ENCODE data around the gene SLC16A3.

Gene SLC16A3

GRCh38 chr17:82243648-82244412, 15.0 kb downstream of the SLC16A3 start:
- Mint-ChIP-seq H3K27me3 (ENCODE audit: low read depth, poor library complexity) (no peaks in the 10 kb centered on the region), H3K4me1 (peaks cover 55% of the 10 kb centered on the region), H3K9me3 (no peaks in the 10 kb centered on the region), H3K4me3 (peak overlapping the region; percentile 57), H3K36me3 (ENCODE audit: low read depth) (peaks cover 54% of the 10 kb centered on the region), H3K27ac (peak overlapping the region; percentile 93)
- TF ChIP-seq CTCF (IDR thresholded peaks at IDR 0.05), result no peak
- no peak for DNase-seq

- H3K27ac Mint-ChIP-seq, result peak overlapping the region; percentile 93
- no peaks in the 10 kb centered on the region for H3K9me3 Mint-ChIP-seq
- TF ChIP-seq CTCF (IDR thresholded peaks at IDR 0.05), result peak; percentile 49
- H3K4me3 Mint-ChIP-seq, result peak overlapping the region; percentile 57
- peaks cover 53% of the 10 kb centered on the region for H3K4me1 Mint-ChIP-seq
- H3K36me3 Mint-ChIP-seq (ENCODE audit: low read depth), result peaks cover 56% of the 10 kb centered on the region
- no peak for DNase-seq
- no peaks in the 10 kb centered on the region for H3K27me3 Mint-ChIP-seq (ENCODE audit: low read depth, poor library complexity)
Measured at GRCh38 chr17:82244413-82245133, 15.7 kb downstream of the SLC16A3 start.

GRCh38 chr17:82245134-82246039, 16.5 kb downstream of the SLC16A3 start:
- no peak for DNase-seq
- Mint-ChIP-seq H3K4me3 (no peak overlapping the region), H3K27ac (peak overlapping the region; percentile 93), H3K36me3 (ENCODE audit: low read depth) (peaks cover 56% of the 10 kb centered on the region), H3K27me3 (ENCODE audit: low read depth, poor library complexity) (no peaks in the 10 kb centered on the region), H3K9me3 (no peaks in the 10 kb centered on the region), H3K4me1 (peaks cover 48% of the 10 kb centered on the region)
- TF ChIP-seq CTCF (IDR thresholded peaks at IDR 0.05), result no peak

GRCh38 chr17:82246040-82246364, 17.2 kb downstream of the SLC16A3 start:
- Mint-ChIP-seq H3K36me3 (ENCODE audit: low read depth) (peaks cover 61% of the 10 kb centered on the region), H3K27me3 (ENCODE audit: low read depth, poor library complexity) (no peaks in the 10 kb centered on the region), H3K9me3 (no peaks in the 10 kb centered on the region), H3K27ac (no peak overlapping the region), H3K4me3 (no peak overlapping the region), H3K4me1 (peaks cover 42% of the 10 kb centered on the region)
- DNase-seq, result no peak
- no peak for TF ChIP-seq CTCF (IDR thresholded peaks at IDR 0.05)

GRCh38 chr17:82246365-82247181, 17.7 kb downstream of the SLC16A3 start:
- peak overlapping the region; percentile 85 for H3K27ac Mint-ChIP-seq

More at GRCh38 chr17:82246365-82247181, 17.7 kb downstream of the SLC16A3 start:
- Mint-ChIP-seq H3K36me3 (ENCODE audit: low read depth) (peaks cover 67% of the 10 kb centered on the region), H3K27me3 (ENCODE audit: low read depth, poor library complexity) (no peaks in the 10 kb centered on the region), H3K9me3 (no peaks in the 10 kb centered on the region), H3K4me1 (peaks cover 36% of the 10 kb centered on the region), H3K4me3 (no peak overlapping the region)
- no peak for TF ChIP-seq CTCF (IDR thresholded peaks at IDR 0.05)
- no peak for DNase-seq
